GM12873 (cell line): Measurements from ENCODE around the gene ZNF775.

Experiments used
- TF ChIP-seq, protein P1 (sequence below): IDR thresholded peaks from 2 replicates; pipeline ENCODE4 v1.5.1; 2012; ENCODE audit warnings: low read depth, mild to moderate bottlenecking, moderate library complexity, low read length, control low read depth; ENCODE audit not compliant: insufficient read depth; ENCODE audit errors: missing control alignments

ZNF775 gene

DNA sequence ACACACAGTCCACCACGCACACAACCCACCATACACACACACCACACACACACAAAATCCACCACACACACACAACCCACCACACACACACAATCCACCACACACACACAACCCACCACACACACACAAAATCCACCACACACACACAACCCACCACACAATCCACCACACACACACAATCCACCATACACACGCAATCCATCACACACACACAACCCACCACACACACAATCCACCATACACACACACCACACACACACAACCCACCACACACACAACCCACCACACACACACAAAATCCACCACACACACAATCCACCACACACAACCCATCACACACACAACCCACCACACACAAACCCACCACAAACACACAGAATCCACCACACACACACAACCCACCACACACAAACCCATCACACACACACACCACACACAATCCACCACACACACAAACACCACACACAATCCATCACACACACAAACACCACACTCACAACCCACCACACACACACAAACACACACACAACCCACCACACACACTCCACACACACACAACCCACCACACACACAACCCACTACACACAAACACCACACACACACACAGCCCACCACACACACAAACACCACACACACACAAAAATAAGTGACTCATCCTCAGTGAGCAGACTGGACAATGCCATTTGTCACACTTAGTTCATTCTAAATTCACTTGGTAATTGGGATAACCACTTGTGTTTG is 19.3 kb upstream of the ZNF775 start:
- TF ChIP-seq, protein P1, sequence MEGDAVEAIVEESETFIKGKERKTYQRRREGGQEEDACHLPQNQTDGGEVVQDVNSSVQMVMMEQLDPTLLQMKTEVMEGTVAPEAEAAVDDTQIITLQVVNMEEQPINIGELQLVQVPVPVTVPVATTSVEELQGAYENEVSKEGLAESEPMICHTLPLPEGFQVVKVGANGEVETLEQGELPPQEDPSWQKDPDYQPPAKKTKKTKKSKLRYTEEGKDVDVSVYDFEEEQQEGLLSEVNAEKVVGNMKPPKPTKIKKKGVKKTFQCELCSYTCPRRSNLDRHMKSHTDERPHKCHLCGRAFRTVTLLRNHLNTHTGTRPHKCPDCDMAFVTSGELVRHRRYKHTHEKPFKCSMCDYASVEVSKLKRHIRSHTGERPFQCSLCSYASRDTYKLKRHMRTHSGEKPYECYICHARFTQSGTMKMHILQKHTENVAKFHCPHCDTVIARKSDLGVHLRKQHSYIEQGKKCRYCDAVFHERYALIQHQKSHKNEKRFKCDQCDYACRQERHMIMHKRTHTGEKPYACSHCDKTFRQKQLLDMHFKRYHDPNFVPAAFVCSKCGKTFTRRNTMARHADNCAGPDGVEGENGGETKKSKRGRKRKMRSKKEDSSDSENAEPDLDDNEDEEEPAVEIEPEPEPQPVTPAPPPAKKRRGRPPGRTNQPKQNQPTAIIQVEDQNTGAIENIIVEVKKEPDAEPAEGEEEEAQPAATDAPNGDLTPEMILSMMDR = no peak

DNA sequence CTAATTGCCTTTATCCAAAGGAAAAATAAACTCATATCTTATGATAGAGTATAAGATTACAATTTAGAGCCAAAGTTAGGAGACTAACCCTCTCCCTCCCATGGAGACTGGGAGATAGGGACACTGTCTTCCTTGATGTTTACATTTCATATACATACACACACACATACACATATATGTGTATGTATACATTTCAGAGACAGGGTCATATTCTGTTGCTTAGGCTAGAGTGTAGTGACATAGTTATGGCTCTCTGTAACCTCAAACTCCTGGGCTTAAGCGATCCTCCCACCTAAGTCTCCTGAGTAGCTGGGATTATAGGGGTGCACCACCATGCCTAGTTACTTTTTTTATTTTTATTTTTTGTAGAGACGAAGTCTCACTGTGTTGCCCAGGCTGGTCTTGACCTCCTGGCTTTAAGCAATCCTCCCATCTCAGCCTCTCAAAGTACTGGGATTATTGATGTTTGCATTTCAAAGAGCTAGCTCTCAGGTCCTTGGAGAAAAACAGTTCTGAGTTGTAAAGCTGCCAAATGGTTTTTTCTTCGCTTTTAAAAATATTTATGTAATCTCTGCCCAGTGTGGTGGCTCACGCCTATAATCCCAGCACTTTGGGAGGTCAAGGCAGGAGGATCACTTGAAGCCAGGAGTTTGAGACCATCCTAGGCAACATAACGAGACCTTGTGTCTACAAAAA is 18.6 kb upstream of the ZNF775 start:
- TF ChIP-seq, protein P1 = no peak

DNA sequence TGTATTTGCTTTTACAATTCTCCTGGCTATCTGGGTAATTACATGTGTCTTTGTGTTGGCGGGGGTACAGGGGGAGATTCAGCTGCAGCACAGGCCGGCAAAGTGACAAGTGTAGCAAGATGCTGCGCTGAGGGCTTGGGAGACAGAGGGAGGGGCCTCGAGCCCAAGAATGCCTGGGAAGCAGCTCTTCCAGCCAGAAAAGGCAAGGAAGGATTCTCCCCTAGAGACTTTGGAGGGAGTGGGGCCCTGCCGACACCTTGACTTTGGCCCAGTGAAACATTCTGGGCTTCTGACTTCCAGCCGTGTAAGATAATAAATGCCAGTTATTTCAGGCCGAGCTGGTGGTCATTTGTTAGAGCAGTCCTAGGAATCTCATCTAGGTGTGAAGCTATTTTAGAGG is 17.7 kb upstream of the ZNF775 start:
- TF ChIP-seq, protein P1 = no peak

DNA sequence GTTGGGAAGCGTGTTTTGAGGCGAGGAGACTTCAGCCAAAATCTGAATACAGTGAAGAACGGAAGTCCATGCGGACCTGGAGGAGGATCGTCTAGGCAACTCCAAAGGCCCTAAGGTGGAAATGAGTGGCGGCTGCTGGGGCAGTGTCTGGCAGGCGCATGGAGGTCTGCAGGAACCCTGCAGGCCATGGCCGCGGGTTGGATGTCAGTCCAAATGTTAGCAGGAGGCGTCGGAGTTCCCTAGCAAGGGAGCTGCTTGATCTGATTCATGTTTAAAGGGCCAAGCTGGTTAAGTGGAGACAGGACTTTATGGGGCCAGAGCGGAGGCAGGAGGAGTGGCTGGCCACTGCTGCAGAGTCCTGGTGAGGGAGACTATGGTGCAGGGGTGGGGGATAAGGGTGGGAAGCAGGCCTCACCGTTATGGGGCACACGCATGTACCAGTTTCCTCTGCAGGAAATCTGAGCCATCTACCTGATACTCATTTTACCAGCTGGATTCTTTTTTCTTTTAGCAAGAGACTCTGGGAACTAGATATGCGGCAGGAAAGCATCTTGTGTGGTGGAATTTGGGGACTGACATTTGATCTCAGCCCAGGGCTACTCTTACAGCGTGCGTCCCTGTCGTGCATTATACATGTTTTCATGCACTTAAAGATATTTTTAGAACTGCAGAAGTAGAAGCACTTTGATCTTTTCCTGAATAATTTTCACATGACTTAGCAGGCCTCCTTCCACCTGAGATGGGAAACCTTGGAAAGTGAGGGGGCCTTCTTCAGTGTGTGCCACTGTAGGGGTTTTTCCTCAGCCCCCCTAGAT is 17.1 kb upstream of the ZNF775 start:
- TF ChIP-seq, protein P1 = no peak

DNA sequence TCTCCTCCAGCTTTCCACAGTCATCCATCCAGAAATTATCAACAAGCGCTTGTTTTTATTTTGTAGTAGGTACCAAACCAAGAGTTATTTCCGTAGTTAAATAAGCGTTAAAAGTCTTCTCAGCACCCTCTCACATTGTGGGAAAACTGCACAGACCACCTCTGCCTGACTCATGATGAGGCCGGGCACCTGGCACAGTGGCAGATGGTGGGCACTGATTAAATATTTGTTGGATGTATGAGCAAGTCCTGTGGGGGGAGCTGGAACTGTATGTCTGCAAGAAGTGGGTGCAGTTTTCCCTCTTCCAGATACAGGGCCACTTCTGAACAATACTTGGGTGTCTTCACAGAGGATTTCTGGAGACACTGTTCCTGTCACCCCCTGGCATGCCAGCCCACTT is 15.8 kb upstream of the ZNF775 start:
- TF ChIP-seq, protein P1 = no peak

DNA sequence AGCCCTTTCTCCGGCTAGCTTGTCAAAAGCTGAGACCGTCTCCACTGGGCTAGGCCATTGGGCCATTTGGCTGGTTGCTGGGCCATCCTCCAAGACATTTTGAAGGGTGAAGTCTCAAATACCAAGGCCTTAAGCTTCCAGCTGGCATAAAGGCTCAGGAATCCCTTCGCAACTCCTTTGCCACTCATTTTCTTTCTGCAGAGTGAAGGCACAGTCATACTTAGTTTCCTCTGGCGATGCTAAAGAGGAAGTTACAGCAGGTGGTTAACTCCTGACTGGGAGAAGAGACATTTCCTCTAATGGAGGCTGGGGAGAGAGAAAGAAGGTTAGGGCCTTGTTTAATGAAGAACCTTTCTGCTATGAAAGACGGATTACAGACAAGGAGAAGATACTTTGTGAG is 15.3 kb upstream of the ZNF775 start:
- TF ChIP-seq, protein P1 = no peak

DNA sequence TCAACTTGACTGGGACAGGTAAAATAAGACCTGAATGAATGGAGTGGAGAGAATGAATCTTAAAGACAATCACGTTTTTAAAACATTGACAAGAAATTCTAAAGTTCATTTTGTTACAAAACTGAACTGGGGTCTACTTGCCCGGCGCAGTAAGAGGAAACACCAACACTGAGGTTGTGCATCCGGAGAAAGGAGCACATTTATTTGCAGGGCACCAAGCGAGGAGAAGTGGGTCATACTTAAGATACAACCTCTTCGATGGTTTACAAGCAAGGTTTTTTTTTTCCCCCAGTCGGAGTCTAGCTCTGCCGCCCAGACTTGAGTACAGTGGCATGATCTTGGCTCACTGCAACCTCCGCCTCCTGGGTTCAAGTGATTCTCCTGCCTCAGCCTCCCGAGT is 13.9 kb upstream of the ZNF775 start:
- TF ChIP-seq, protein P1 = no peak
